Lung (tissue), 12 donors: Measurements from ENCODE around the gene PNKD. TPM values are rescaled to one million over a fixed set of nuclear protein-coding genes. Genes with fewer than 3 reads are reported as not detected.
A peak's percentile ranks its signal among the peaks of the same experiment; 100 is the strongest.

Experiments
- ATAC-seq: fragments of 200-7000 bp; cut with Tn5 transposase; one replicate; pipeline ENCODE4 v1.9.1; 2020; ENCODE audit warnings: moderate number of reproducible peaks; ENCODE audit not compliant: insufficient read depth, low FRiP score
- DNase-seq, 3 donors: peaks; one replicate each; pipeline ENCODE4 v3.0.0-alpha.2; 2013 to 2017
- H3K27ac ChIP-seq, 2 donors: one replicate each; pipeline ENCODE4 v1.5.1; 2013; ENCODE audit warnings: mild to moderate bottlenecking in 2 of 2, moderate library complexity in 2 of 2, control low read depth in 1 of 2, inconsistent platforms in 1 of 2, low read depth in 1 of 2, low read length in 1 of 2
- H3K27me3 ChIP-seq, 3 donors: one replicate each; pipeline ENCODE4 v1.5.1; 2013; ENCODE audit warnings: low read length in 2 of 3; ENCODE audit not compliant: control insufficient read depth in 3 of 3, insufficient read depth in 3 of 3
- H3K36me3 ChIP-seq, 4 donors: one replicate each; pipeline ENCODE4 v1.5.1; 2013; ENCODE audit warnings: low read length in 4 of 4, mild to moderate bottlenecking in 1 of 4, moderate library complexity in 1 of 4; ENCODE audit not compliant: control insufficient read depth in 4 of 4, insufficient read depth in 4 of 4
- H3K4me1 ChIP-seq, 5 donors: one replicate each; pipeline ENCODE4 v1.5.1; 2013; ENCODE audit warnings: low read length in 5 of 5, mild to moderate bottlenecking in 2 of 5, moderate library complexity in 1 of 5; ENCODE audit not compliant: control insufficient read depth in 5 of 5, insufficient read depth in 5 of 5
- H3K4me3 ChIP-seq: one replicate; pipeline ENCODE4 v1.5.1; 2013; ENCODE audit warnings: mild to moderate bottlenecking, control low read depth, moderate library complexity
- H3K9ac ChIP-seq, 2 donors: one replicate each; pipeline ENCODE4 v1.5.1; 2013; ENCODE audit warnings: low read length in 2 of 2, control low read depth in 1 of 2; ENCODE audit not compliant: insufficient read depth in 1 of 2
- H3K9me3 ChIP-seq, 4 donors: one replicate each; pipeline ENCODE4 v1.5.1; 2013; ENCODE audit warnings: low read length in 3 of 4, mild to moderate bottlenecking in 1 of 4, moderate library complexity in 1 of 4; ENCODE audit not compliant: control insufficient read depth in 4 of 4, insufficient read depth in 3 of 4
- WGBS, 2 donors: extraction: QIAGEN DNeasy Blood & Tissue Kit; methylation state at CpG; one replicate each; pipeline ENCODE4 v1.1.7; 2013; 5-methylcytosine and 5-hydroxymethylcytosine counted together
- polyA plus RNA-seq, 2 donors: library from polyadenylated mRNA; stranded (reverse); fragments of 200-250 nt; gene quantifications; one replicate each; pipeline ENCODE4 v1.2.1, GENCODE V29; 2013
- total RNA-seq, 2 donors: library from RNA; depleted of rRNA in 1 of 2; stranded (reverse); fragments of >200 nt in 1 of 2; gene quantifications; one replicate each; pipeline ENCODE4 v1.2.1, GENCODE V29; 2014 to 2021
- TF ChIP-seq, protein P1 (sequence below): IDR thresholded peaks from 2 replicates; pipeline ENCODE4 v1.5.1; 2012; ENCODE audit warnings: mild to moderate bottlenecking; ENCODE audit errors: control extremely low read depth, extremely low read depth
- donor health status: control.
- donor health status: control.
- donor health status: Bipolar disorder and iron deficiency.
- donor health status: healthy.
- donor health status: DM: yes; HTN: yes; CAD: no.

PNKD gene
- total and polyA plus RNA-seq, 4 donors = 83.8 to 137 (median 114) TPM

DNA sequence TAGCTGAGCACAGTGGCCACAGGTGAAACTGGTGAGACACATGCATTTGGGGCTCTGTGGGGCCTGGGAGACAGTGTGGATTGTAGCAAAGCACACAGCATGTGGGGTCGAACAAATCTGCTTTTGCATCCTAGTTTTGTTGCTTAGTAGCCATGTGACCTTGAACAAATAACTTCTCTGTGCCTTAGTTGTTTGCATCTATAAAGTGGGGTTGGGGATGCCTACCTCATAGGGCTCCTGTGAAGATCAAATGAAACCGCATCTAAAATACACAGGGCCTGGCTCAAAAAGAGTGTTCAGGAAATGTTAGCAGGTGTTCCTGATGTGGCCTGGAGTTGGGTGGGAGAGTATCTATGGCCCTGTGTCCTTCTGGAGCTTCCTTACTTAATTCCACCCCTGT, 56.0 kb downstream of the PNKD start:
- Histone ChIP-seq H3K4me3 (no peak overlapping the region), H3K27ac (peak overlapping the region in 1 of 2 donors; percentile 18), H3K4me1 (peaks cover 0 to 50% (median 22%) of the 10 kb centered on the region in 5 donors), H3K27me3 (no peaks in the 10 kb centered on the region), H3K36me3 (no peaks in the 10 kb centered on the region), H3K9ac (no peak overlapping the region), H3K9me3 (no peaks in the 10 kb centered on the region)
- no peak for ATAC-seq
- DNase-seq = no peak
- 72 to 82% methylated on average over 2 of the region's 2 CpGs for WGBS, 2 donors
- TF ChIP-seq, protein P1, sequence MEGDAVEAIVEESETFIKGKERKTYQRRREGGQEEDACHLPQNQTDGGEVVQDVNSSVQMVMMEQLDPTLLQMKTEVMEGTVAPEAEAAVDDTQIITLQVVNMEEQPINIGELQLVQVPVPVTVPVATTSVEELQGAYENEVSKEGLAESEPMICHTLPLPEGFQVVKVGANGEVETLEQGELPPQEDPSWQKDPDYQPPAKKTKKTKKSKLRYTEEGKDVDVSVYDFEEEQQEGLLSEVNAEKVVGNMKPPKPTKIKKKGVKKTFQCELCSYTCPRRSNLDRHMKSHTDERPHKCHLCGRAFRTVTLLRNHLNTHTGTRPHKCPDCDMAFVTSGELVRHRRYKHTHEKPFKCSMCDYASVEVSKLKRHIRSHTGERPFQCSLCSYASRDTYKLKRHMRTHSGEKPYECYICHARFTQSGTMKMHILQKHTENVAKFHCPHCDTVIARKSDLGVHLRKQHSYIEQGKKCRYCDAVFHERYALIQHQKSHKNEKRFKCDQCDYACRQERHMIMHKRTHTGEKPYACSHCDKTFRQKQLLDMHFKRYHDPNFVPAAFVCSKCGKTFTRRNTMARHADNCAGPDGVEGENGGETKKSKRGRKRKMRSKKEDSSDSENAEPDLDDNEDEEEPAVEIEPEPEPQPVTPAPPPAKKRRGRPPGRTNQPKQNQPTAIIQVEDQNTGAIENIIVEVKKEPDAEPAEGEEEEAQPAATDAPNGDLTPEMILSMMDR = no peak

DNA sequence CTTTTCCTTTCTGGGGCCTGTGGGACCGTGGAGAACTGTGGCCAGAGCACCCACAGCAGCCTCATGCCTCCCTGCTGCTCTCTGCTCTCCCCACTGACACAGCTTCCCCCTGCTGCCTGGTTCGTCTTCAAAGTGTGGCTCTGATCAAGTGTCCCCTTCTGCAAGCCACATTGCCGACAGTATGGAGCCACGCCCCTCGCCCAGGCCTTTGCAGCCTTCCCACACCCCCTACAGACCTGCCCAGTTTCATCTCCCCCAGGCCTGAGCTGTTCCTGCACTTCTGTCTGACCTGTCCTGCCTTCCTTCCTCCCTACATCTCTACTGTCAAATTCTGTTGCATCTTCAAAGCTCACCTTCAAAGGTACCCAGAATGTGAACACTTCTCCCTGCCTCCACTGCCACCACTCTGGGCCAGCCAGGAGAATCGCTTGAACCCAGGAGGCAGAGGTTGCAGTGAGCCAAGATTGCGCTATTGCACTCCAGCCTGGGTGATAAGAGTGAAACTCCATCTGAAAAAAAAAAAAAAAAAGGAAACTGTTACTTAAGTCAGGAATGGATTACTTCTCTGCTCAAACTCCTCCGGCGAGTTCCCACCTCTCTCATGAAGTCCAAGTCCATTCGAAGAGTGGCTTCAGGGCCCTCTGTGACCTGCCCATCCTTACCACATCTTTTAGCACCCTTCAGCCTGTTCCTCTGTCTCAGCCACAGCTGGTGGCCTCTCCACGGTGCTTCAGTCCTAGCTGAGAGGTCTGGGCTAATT, 57.3 kb downstream of the PNKD start:
- no peak for DNase-seq
- TF ChIP-seq, protein P1 = no peak
- peak overlapping the region in 1 of 2 donors; percentile 21 for H3K27ac ChIP-seq
- H3K9me3 ChIP-seq = no peaks in the 10 kb centered on the region
- H3K4me3 ChIP-seq = no peak overlapping the region
- H3K27me3 ChIP-seq = no peaks in the 10 kb centered on the region
- H3K36me3 ChIP-seq = no peaks in the 10 kb centered on the region
- H3K9ac ChIP-seq = no peak overlapping the region
- H3K4me1 ChIP-seq = peaks cover 0 to 47% (median 16%) of the 10 kb centered on the region in 5 donors
- 21 to 44% methylated on average over 11 of the region's 11 CpGs for WGBS, 2 donors
- ATAC-seq = no peak

DNA sequence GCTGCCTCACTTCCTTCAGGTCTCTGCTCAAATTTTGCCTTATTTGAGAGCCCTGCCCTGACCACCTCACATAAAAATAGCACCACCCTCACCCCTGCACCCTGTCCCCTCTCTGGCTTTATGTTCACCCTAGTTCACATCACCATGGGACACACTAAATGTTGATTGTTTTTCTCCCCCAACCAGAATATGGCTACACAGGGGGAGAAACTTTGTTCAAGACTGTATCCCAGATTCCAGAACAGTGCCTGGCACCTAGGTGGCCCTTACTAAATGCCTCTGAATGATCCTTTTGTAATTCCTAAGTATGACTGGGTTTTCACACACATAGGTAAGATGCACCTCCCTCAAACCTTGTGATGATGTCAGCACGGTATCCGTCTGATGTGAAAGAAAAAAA, 58.0 kb downstream of the PNKD start:
- Histone ChIP-seq H3K4me3 (no peak overlapping the region), H3K4me1 (peaks cover 0 to 52% (median 18%) of the 10 kb centered on the region in 5 donors), H3K36me3 (no peaks in the 10 kb centered on the region), H3K27ac (peak overlapping the region in 1 of 2 donors; percentile 62), H3K27me3 (no peaks in the 10 kb centered on the region), H3K9ac (no peak overlapping the region), H3K9me3 (no peaks in the 10 kb centered on the region)
- no peak for ATAC-seq
- no peak for DNase-seq
- TF ChIP-seq, protein P1 = no peak
- 95 to 96% methylated on average over 2 of the region's 2 CpGs for WGBS, 2 donors
